NB4 (cell line): Measurements from ENCODE around the gene PYY.

Experiments used
- CTCF ChIP-seq: IDR thresholded peaks from one replicate; pipeline ENCODE4 v1.5.1; 2012; ENCODE audit warnings: low read depth, low read length
- MYC ChIP-seq: IDR thresholded peaks from 2 replicates; pipeline ENCODE4 v1.6.1; 2011; ENCODE audit warnings: low read depth, low read length
- POLR2A ChIP-seq: IDR thresholded peaks from 2 replicates; pipeline ENCODE4 v1.6.1; 2011; ENCODE audit warnings: mild to moderate bottlenecking; ENCODE audit not compliant: insufficient read length; ENCODE audit errors: extremely low read depth
- TF ChIP-seq, protein P1 (sequence below): IDR thresholded peaks from 2 replicates; pipeline ENCODE4 v1.6.1; 2011; ENCODE audit warnings: low read depth, low read length

DNA sequence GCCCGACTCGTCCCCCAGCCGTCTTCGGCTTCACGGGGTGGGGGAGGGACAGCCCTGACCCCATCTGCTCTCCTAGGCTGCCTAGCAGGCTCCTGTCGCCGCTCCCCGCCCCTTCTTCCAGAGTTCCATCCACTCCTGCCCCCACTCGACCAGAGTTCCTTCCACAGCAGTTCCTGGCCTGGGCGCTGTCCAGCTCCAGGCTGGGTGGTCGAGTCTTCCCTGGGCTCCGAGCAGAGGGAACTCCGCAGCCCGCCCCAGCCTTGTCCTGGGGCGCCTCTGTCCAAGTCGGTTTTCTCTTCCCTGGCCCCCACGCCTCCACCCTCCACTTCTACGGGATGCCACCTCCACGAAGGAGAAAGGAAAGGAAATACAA is 1.4 kb downstream of the PYY start:
- TF ChIP-seq MYC (no peak), CTCF (no peak), POLR2A (no peak)
- TF ChIP-seq, protein P1, sequence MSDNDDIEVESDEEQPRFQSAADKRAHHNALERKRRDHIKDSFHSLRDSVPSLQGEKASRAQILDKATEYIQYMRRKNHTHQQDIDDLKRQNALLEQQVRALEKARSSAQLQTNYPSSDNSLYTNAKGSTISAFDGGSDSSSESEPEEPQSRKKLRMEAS, result no peak
